GM21825 (cell line): ENCODE results near the gene ATXN7.

Source experiments
- ATAC-seq: cut with Tn5 transposase; IDR thresholded peaks from one replicate; pipeline ENCODE4 v1.9.1; 2021; ENCODE audit warnings: mild to moderate bottlenecking, moderate library complexity; ENCODE audit not compliant: unreplicated experiment

ATXN7 gene

GRCh38 chr3:63960048-63960711, 96.5 kb downstream of the ATXN7 start:
- peak; percentile 42 for ATAC-seq

- ATAC-seq: peak; percentile 70
These were observed 98.2 kb downstream of the ATXN7 start for GRCh38 chr3:63961891-63962290.

- ATAC-seq: no peak
These were observed 99.8 kb downstream of the ATXN7 start for GRCh38 chr3:63963496-63963895.

- no peak for ATAC-seq
These were observed 101.2 kb downstream of the ATXN7 start for GRCh38 chr3:63964681-63965485.

- ATAC-seq: no peak
These were observed 102.3 kb downstream of the ATXN7 start for GRCh38 chr3:63966007-63966406.

- ATAC-seq: no peak
These were observed 103.2 kb downstream of the ATXN7 start for GRCh38 chr3:63966871-63967270.

- ATAC-seq: peak; percentile 54
These were observed 104.3 kb downstream of the ATXN7 start for GRCh38 chr3:63967675-63968611.

GRCh38 chr3:63968612-63969350, 105.1 kb downstream of the ATXN7 start:
- peak; percentile 31 for ATAC-seq

- ATAC-seq: no peak
These were observed 106.2 kb downstream of the ATXN7 start for GRCh38 chr3:63969876-63970275.

GRCh38 chr3:63970631-63971475, 107.2 kb downstream of the ATXN7 start:
- no peak for ATAC-seq

- ATAC-seq: no peak
These were observed 108.5 kb downstream of the ATXN7 start for GRCh38 chr3:63972196-63972595.

GRCh38 chr3:63972987-63973386, 109.3 kb downstream of the ATXN7 start:
- ATAC-seq: no peak

- no peak for ATAC-seq
These were observed 109.7 kb downstream of the ATXN7 start for GRCh38 chr3:63973406-63973805.

GRCh38 chr3:63974451-63974850, 110.8 kb downstream of the ATXN7 start:
- no peak for ATAC-seq

- no peak for ATAC-seq
These were observed 112.1 kb downstream of the ATXN7 start for GRCh38 chr3:63975723-63976122.

- ATAC-seq: no peak
These were observed 112.6 kb downstream of the ATXN7 start for GRCh38 chr3:63976161-63976871.

GRCh38 chr3:63976872-63977200, 113.2 kb downstream of the ATXN7 start:
- ATAC-seq: no peak

- ATAC-seq: no peak
These were observed 114.2 kb downstream of the ATXN7 start for GRCh38 chr3:63977893-63978292.
